ENCODE data around the gene CDNF. TPM values are rescaled to one million over a fixed set of nuclear protein-coding genes. Genes with fewer than 3 reads are reported as not detected.

The CDNF gene
- polyA plus RNA-seq, 1 experiment: 1.1 TPM

DNA sequence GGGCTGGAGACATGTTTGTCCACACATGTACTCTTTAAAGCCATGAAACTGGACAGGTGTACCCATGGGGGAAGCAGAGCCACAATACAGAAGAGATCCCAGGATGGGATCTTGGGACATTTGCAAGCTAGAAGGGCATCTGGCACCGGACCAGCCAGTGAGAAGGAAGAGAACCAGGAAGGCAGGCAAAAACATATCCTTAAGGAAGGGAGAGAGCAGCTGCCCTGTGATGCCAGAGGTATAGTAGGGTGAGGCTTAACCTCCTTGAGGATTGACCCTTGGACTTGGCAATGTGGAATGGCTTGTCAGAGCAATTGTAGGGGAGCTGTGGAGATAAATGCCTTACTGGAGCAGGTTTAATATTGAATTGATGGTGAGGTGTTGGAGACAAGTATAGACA lies 23.0 kb upstream of the CDNF start:
- Histone ChIP-seq H3K4me3 (ENCODE audit: low read depth, low read length) (no peak overlapping the region), H3K27me3 (ENCODE audit: control insufficient read depth, insufficient read depth, low read length) (no peaks in the 10 kb centered on the region), H3K36me3 (ENCODE audit: control insufficient read depth, insufficient read depth, low read length) (peaks cover 3% of the 10 kb centered on the region; the same call in 1 of the 2 replicates)
- ChIA-PET CTCF (no interaction called here), POLR2A (no interaction called here)
- TF ChIP-seq, protein P1, sequence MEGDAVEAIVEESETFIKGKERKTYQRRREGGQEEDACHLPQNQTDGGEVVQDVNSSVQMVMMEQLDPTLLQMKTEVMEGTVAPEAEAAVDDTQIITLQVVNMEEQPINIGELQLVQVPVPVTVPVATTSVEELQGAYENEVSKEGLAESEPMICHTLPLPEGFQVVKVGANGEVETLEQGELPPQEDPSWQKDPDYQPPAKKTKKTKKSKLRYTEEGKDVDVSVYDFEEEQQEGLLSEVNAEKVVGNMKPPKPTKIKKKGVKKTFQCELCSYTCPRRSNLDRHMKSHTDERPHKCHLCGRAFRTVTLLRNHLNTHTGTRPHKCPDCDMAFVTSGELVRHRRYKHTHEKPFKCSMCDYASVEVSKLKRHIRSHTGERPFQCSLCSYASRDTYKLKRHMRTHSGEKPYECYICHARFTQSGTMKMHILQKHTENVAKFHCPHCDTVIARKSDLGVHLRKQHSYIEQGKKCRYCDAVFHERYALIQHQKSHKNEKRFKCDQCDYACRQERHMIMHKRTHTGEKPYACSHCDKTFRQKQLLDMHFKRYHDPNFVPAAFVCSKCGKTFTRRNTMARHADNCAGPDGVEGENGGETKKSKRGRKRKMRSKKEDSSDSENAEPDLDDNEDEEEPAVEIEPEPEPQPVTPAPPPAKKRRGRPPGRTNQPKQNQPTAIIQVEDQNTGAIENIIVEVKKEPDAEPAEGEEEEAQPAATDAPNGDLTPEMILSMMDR (IDR thresholded peaks at IDR 0.05; ENCODE audit: insufficient read depth, low read depth, low read length): no peak
- DNase-seq (ENCODE audit: low read depth): no peak

DNA sequence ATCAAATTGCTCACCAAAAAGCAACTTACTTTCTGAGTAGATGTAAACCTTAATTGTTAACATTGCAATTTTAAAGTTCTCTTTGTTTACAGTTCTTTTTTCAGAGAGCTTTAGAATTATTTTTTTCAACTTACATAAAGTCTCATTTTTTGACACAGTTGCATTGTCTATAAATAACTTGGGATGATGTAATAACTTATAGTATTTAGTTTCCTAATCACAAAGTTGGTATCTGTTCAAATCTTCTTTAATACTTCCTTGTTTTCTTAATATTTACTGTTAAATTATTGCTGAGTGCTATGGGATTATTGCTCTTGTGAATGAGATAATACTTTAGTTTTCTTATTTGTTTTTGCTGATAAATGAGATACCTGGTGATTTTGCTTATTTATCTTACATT lies 21.9 kb upstream of the CDNF start:
- Histone ChIP-seq H3K27me3 (ENCODE audit: control insufficient read depth, insufficient read depth, low read length) (no peaks in the 10 kb centered on the region), H3K4me3 (ENCODE audit: low read depth, low read length) (no peak overlapping the region), H3K36me3 (ENCODE audit: control insufficient read depth, insufficient read depth, low read length) (peaks cover 3% of the 10 kb centered on the region; the same call in 1 of the 2 replicates)
- no peak for DNase-seq (ENCODE audit: low read depth)
- ChIA-PET CTCF (no interaction called here), POLR2A (no interaction called here)
- TF ChIP-seq, protein P1 (IDR thresholded peaks at IDR 0.05; ENCODE audit: insufficient read depth, low read depth, low read length): no peak

DNA sequence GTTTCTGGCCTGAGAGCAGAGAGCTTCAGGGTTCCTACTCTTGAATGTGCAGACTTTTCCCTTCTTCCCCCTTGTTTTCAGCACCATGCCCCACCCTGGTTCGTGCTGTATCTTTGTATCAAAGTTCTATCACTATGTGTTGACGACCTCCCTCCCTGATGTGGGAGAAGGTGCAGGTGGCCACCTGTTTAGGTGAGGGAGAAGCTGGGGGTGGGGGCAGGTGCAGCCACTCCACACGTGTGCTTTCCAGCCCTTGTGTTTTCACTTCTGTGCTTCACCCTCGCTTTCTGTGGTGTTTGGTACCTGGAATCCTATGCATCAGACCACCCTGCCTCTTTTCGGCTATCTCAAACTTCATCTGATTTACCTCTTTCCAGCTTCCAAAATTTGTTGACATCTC lies 21.2 kb upstream of the CDNF start:
- H3K36me3 ChIP-seq (ENCODE audit: control insufficient read depth, insufficient read depth, low read length): peaks cover 3% of the 10 kb centered on the region; the same call in 1 of the 2 replicates
- TF ChIP-seq, protein P1 (IDR thresholded peaks at IDR 0.05; ENCODE audit: insufficient read depth, low read depth, low read length): no peak
- DNase-seq (ENCODE audit: low read depth): no peak
- H3K27me3 ChIP-seq (ENCODE audit: control insufficient read depth, insufficient read depth, low read length): no peaks in the 10 kb centered on the region
- POLR2A ChIA-PET: no interaction called here
- CTCF ChIA-PET: no interaction called here
- H3K4me3 ChIP-seq (ENCODE audit: low read depth, low read length): no peak overlapping the region

DNA sequence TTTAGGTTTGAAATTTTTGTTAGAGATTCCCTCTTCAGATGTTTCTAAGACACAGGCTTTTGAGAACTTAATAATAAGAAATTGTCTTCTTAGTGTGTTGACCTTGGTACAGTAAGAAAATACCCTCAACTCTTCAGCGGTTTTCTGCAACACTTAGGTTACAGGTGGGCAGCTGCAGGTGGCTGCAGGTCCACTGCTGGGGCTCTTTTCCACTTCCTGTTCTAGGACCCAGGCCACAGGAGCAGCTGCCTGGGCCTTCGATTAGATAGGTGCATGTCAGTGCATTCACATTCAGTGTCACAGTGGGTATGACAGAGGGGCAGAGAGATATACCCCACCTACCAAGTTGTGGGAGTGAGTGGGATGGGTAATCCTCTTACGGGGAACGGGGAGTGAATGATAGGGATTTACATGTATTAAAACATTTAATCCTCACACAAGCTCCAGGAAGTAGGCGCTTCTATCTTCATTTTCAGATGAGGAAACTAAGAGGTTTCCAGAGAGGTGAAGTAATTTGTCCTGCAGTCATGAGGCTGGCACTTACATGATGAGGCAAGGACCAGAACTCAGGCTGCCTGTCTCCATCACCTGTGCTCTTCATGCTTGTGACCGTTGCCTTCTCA lies 20.6 kb upstream of the CDNF start:
- ChIA-PET POLR2A (no interaction called here), CTCF (no interaction called here)
- TF ChIP-seq, protein P1 (IDR thresholded peaks at IDR 0.05; ENCODE audit: insufficient read depth, low read depth, low read length): no peak
- peaks cover 3% of the 10 kb centered on the region; the same call in 1 of the 2 replicates for H3K36me3 ChIP-seq (ENCODE audit: control insufficient read depth, insufficient read depth, low read length)
- no peak overlapping the region for H3K4me3 ChIP-seq (ENCODE audit: low read depth, low read length)
- no peak for DNase-seq (ENCODE audit: low read depth)
- H3K27me3 ChIP-seq (ENCODE audit: control insufficient read depth, insufficient read depth, low read length): no peaks in the 10 kb centered on the region

DNA sequence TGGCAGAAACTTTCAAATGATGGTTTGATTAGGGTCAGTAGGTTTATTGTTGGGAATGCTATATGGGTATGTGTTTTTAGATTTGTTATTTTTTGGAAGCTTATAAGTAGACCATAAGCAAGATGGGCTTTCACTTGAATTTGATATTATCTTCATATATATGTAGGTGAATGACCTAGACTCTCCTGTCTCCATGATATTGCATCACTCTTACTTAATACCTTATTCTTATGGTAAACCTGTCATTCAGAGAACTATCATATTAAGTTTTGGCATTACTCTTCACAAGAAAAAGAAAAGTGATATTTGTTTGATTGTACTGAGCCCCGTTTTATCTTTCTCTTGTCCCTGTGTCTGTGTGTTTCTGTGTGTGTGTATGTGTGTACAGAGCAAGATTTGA lies 17.6 kb upstream of the CDNF start:
- peaks cover 2% of the 10 kb centered on the region; the same call in 1 of the 2 replicates for H3K36me3 ChIP-seq (ENCODE audit: control insufficient read depth, insufficient read depth, low read length)
- no peaks in the 10 kb centered on the region for H3K27me3 ChIP-seq (ENCODE audit: control insufficient read depth, insufficient read depth, low read length)
- TF ChIP-seq, protein P1 (IDR thresholded peaks at IDR 0.05; ENCODE audit: insufficient read depth, low read depth, low read length): no peak
- no peak for DNase-seq (ENCODE audit: low read depth)
- CTCF ChIA-PET: no interaction called here
- H3K4me3 ChIP-seq (ENCODE audit: low read depth, low read length): no peak overlapping the region
- POLR2A ChIA-PET: no interaction called here

All from BJ (cell line).